ENCODE data around the gene COX11.

DNA sequence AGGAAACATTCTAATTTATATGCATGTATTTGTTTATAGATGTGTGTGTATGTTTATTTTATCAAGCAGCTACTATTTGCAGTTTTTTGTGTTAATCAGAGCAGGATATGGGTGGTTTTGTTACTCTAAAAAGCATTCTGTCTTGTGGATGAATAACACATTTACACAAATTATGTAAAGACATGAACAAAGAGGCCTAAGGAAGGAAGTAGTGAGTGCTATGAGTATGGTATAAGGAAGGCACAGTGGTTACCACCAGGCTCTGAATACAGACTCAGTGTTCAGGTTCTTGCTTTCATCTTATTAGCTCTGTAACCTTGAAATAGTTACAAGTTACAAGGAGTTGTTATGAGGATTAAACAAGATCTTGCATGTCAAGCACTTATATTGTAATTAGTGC is 34.0 kb upstream of the COX11 start:
- TF ChIP-seq, protein P1, sequence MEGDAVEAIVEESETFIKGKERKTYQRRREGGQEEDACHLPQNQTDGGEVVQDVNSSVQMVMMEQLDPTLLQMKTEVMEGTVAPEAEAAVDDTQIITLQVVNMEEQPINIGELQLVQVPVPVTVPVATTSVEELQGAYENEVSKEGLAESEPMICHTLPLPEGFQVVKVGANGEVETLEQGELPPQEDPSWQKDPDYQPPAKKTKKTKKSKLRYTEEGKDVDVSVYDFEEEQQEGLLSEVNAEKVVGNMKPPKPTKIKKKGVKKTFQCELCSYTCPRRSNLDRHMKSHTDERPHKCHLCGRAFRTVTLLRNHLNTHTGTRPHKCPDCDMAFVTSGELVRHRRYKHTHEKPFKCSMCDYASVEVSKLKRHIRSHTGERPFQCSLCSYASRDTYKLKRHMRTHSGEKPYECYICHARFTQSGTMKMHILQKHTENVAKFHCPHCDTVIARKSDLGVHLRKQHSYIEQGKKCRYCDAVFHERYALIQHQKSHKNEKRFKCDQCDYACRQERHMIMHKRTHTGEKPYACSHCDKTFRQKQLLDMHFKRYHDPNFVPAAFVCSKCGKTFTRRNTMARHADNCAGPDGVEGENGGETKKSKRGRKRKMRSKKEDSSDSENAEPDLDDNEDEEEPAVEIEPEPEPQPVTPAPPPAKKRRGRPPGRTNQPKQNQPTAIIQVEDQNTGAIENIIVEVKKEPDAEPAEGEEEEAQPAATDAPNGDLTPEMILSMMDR (conservative IDR thresholded peaks at IDR 0.05; ENCODE audit: low read length), result no peak
- TF ChIP-seq EZH2phosphoT487 (IDR thresholded peaks at IDR 0.05; ENCODE audit: borderline replicate concordance), result no peak
